Esophagus muscularis mucosa (tissue), 4 donors: ENCODE data around the gene WDR13.

ENCODE experiments used
- CTCF ChIP-seq, 3 experiments: fragments of 200-600 bp in 2 of 3; fragments of 450-650 bp in 1 of 3; sonication (generic) in 2 of 3; IDR thresholded peaks; one replicate each; pipeline ENCODE4 v1.5.1; 2017 to 2019; ENCODE audit warnings: antibody characterized with exemption in 3 of 3, mild to moderate bottlenecking in 2 of 3, moderate library complexity in 1 of 3
- EP300 ChIP-seq: sonication (generic); formaldehyde crosslinking; IDR thresholded peaks from one replicate; pipeline ENCODE4 v1.6.1; 2017; ENCODE audit warnings: antibody characterized with exemption
- POLR2A ChIP-seq: fragments of 450-650 bp; IDR thresholded peaks from one replicate; pipeline ENCODE4 v1.6.1; 2017; ENCODE audit warnings: antibody characterized with exemption, moderate library complexity, mild to moderate bottlenecking, low read depth

GRCh38 chrX:48578661-48579128 lies 18.6 kb upstream of the WDR13 start:
- TF ChIP-seq POLR2A (no peak), CTCF (IDR thresholded peaks at IDR 0.05) (no peak), EP300 (no peak)
